Esophagus muscularis mucosa (tissue), 4 donors: Measurements from ENCODE around the gene FAM13A.

Source experiments
- CTCF ChIP-seq, 3 experiments: fragments of 200-600 bp in 2 of 3; fragments of 450-650 bp in 1 of 3; sonication (generic) in 2 of 3; IDR thresholded peaks; one replicate each; pipeline ENCODE4 v1.5.1; 2017 to 2019; ENCODE audit warnings: antibody characterized with exemption in 3 of 3, mild to moderate bottlenecking in 2 of 3, moderate library complexity in 1 of 3
- EP300 ChIP-seq: sonication (generic); formaldehyde crosslinking; IDR thresholded peaks from one replicate; pipeline ENCODE4 v1.6.1; 2017; ENCODE audit warnings: antibody characterized with exemption
- POLR2A ChIP-seq: fragments of 450-650 bp; IDR thresholded peaks from one replicate; pipeline ENCODE4 v1.6.1; 2017; ENCODE audit warnings: antibody characterized with exemption, moderate library complexity, mild to moderate bottlenecking, low read depth

GRCh38 chr4:88976775-88977035 lies 80.3 kb downstream of the FAM13A start:
- TF ChIP-seq CTCF (IDR thresholded peaks at IDR 0.05) (no peak), POLR2A (no peak), EP300 (no peak)
